Gastroesophageal sphincter (tissue), 4 donors: Measurements from ENCODE around the gene COX19. TPM values are rescaled to one million over a fixed set of nuclear protein-coding genes. Genes with fewer than 3 reads are reported as not detected.

Experiments used
- ATAC-seq: fragments of 150-250 bp; one replicate; pipeline ENCODE4 v1.9.1; 2016; ENCODE audit warnings: mild to moderate bottlenecking, moderate library complexity
- H3K27ac ChIP-seq, 4 donors: fragments of 200-600 bp; sonication (generic) in 3 of 4; 1 replicate in 3 of 4; 2 replicates in 1 of 4; pipeline ENCODE4 v1.5.1; 2016 to 2019
- H3K27me3 ChIP-seq: fragments of 200-600 bp; sonication (generic); one replicate; pipeline ENCODE4 v1.5.1; 2019
- H3K36me3 ChIP-seq, 2 donors: fragments of 200-600 bp; sonication (generic); one replicate each; pipeline ENCODE4 v1.5.1; 2019; ENCODE audit warnings: control low read depth in 1 of 2
- H3K4me1 ChIP-seq, 3 donors: fragments of 200-600 bp; sonication (generic); 1 replicate in 2 of 3; 2 replicates in 1 of 3; pipeline ENCODE4 v1.5.1; 2016 to 2019; ENCODE audit warnings: control low read depth in 2 of 3
- H3K4me3 ChIP-seq, 2 donors: fragments of 200-600 bp; sonication (generic); one replicate each; pipeline ENCODE4 v1.5.1; 2019; ENCODE audit warnings: mild to moderate bottlenecking in 1 of 2, moderate library complexity in 1 of 2
- H3K9me3 ChIP-seq, 3 donors: fragments of 200-600 bp; sonication (generic); one replicate each; pipeline ENCODE4 v1.5.1; 2017 to 2019; ENCODE audit warnings: control low read depth in 2 of 3
- CTCF ChIP-seq, 4 experiments: fragments of 200-600 bp in 2 of 4; fragments of 450-650 bp in 2 of 4; sonication (generic) in 1 of 4; IDR thresholded peaks; one replicate each; pipeline ENCODE4 v1.5.1; 2017 to 2019; ENCODE audit warnings: antibody characterized with exemption in 4 of 4, mild to moderate bottlenecking in 2 of 4, moderate library complexity in 2 of 4
- EP300 ChIP-seq: sonication (generic); formaldehyde crosslinking; IDR thresholded peaks from one replicate; pipeline ENCODE4 v1.6.1; 2017; ENCODE audit warnings: antibody characterized with exemption, mild to moderate bottlenecking
- POLR2A ChIP-seq, 2 donors: fragments of 450-650 bp; IDR thresholded peaks; one replicate each; pipeline ENCODE4 v1.6.1; 2017; ENCODE audit warnings: antibody characterized with exemption in 2 of 2, mild to moderate bottlenecking in 2 of 2, moderate library complexity in 1 of 2
- POLR2AphosphoS5 ChIP-seq: sonication (generic); formaldehyde crosslinking; IDR thresholded peaks from one replicate; pipeline ENCODE4 v1.6.1; 2017; ENCODE audit warnings: antibody characterized with exemption
- WGBS, 2 donors: methylation state at CpG; one replicate each; pipeline ENCODE4 v1.1.5; 2018; ENCODE audit warnings: low coverage in 1 of 2; 5-methylcytosine and 5-hydroxymethylcytosine counted together
- total RNA-seq, 4 donors: library from RNA; depleted of rRNA; stranded (reverse); fragments of >200 nt; gene quantifications; one replicate each; pipeline ENCODE4 v1.1.0, GENCODE V29; 2016

COX19 gene
- total RNA-seq, 4 donors from 2014 or later = 6.0 to 16.7 (median 12.0) TPM

GRCh38 chr7:981793-982510 lies 6.6 kb upstream of the COX19 start:
- 70 to 92% methylated on average over 2 to 3 of the region's 19 CpGs for WGBS, 2 donors
- peaks cover 50% of the 10 kb centered on the region for H3K27me3 ChIP-seq

GRCh38 chr7:979886-980571 lies 4.7 kb upstream of the COX19 start:
- no CpG with 5 or more reads among the region's 15 CpGs for WGBS, 2 donors

More at GRCh38 chr7:981793-982510, 6.6 kb upstream of the COX19 start:
- ATAC-seq = no peak
- no peak overlapping the region for H3K27ac ChIP-seq
- no peaks in the 10 kb centered on the region for H3K4me1 ChIP-seq
- no peak overlapping the region for H3K4me3 ChIP-seq
- TF ChIP-seq POLR2AphosphoS5 = no peak
- TF ChIP-seq CTCF (IDR thresholded peaks at IDR 0.05) = no peak
- TF ChIP-seq EP300 = no peak
- TF ChIP-seq POLR2A (IDR thresholded peaks at IDR 0.05) = no peak
- no peaks in the 10 kb centered on the region for H3K9me3 ChIP-seq
- H3K36me3 ChIP-seq = no peaks in the 10 kb centered on the region

GRCh38 chr7:979151-979550 lies 3.8 kb upstream of the COX19 start:
- Histone ChIP-seq H3K27ac (no peak overlapping the region), H3K9me3 (no peaks in the 10 kb centered on the region), H3K4me3 (no peak overlapping the region), H3K4me1 (peaks cover 0 to 15% (median 4%) of the 10 kb centered on the region in 3 donors), H3K36me3 (no peaks in the 10 kb centered on the region), H3K27me3 (peaks cover 22% of the 10 kb centered on the region)
- WGBS, 2 donors = 83 to 85% methylated on average over 8 to 12 of the region's 16 CpGs
- no peak for ATAC-seq
- no peak for TF ChIP-seq EP300
- TF ChIP-seq CTCF (IDR thresholded peaks at IDR 0.05) = no peak
- no peak for TF ChIP-seq POLR2A (IDR thresholded peaks at IDR 0.05)
- TF ChIP-seq POLR2AphosphoS5 = no peak

More at GRCh38 chr7:979886-980571, 4.7 kb upstream of the COX19 start:
- Histone ChIP-seq H3K4me3 (no peak overlapping the region), H3K9me3 (no peaks in the 10 kb centered on the region), H3K27ac (no peak overlapping the region), H3K27me3 (peaks cover 30% of the 10 kb centered on the region), H3K36me3 (no peaks in the 10 kb centered on the region), H3K4me1 (peaks cover 0 to 8% (median 4%) of the 10 kb centered on the region in 3 donors)
- no peak for TF ChIP-seq CTCF (IDR thresholded peaks at IDR 0.05)
- no peak for TF ChIP-seq POLR2A (IDR thresholded peaks at IDR 0.05)
- no peak for TF ChIP-seq POLR2AphosphoS5
- no peak for TF ChIP-seq EP300
- no peak for ATAC-seq

GRCh38 chr7:978416-979091 lies 3.2 kb upstream of the COX19 start:
- WGBS, 2 donors = 81% methylated on average over 7 to 11 of the region's 24 CpGs
- no peak overlapping the region for H3K27ac ChIP-seq
- ATAC-seq = no peak
- no peak overlapping the region for H3K4me3 ChIP-seq
- TF ChIP-seq CTCF (IDR thresholded peaks at IDR 0.05) (no peak), POLR2AphosphoS5 (no peak), POLR2A (IDR thresholded peaks at IDR 0.05) (no peak), EP300 (no peak)
- peaks cover 0 to 21% (median 9%) of the 10 kb centered on the region in 3 donors for H3K4me1 ChIP-seq
- no peaks in the 10 kb centered on the region for H3K36me3 ChIP-seq
- no peaks in the 10 kb centered on the region for H3K9me3 ChIP-seq
- H3K27me3 ChIP-seq = peaks cover 16% of the 10 kb centered on the region
